Stimulated activated CD8-positive, alpha-beta memory T cell treated with anti-CD3 and anti-CD28 coated beads, Interleukin-7, amount 100 ng/mL, for 1 hour (primary cell): Measurements from ENCODE around the gene CENPT.
"Not testable (repeated sequence)": the region's sequence is repeated elsewhere in the genome, so short reads cannot be mapped to it uniquely, and the experiment has no call there.

Experiments
- DNase-seq, 2 donors: peaks; one replicate each; pipeline ENCODE4 v3.0.0-alpha.2; 2020; ENCODE audit warnings: low read depth in 2 of 2

CENPT gene

DNA sequence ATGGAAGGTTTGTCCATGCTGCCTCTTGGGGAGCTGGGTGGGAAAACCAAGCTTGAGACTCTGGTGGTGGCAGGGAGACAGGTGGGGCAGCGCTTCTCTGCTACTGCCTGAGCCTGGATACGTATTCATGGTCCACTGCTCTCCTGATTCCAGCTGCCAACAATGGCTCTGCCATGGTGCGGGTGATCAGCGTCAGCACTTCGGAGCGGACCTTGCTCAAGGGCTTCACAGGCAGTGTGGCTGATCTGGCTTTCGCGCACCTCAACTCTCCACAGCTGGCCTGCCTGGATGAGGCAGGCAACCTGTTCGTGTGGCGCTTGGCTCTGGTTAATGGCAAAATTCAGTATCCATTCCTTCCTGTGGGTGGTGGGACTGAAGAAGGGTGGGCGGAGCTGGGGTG is 29.6 kb upstream of the CENPT start:
- DNase-seq: no peak

DNA sequence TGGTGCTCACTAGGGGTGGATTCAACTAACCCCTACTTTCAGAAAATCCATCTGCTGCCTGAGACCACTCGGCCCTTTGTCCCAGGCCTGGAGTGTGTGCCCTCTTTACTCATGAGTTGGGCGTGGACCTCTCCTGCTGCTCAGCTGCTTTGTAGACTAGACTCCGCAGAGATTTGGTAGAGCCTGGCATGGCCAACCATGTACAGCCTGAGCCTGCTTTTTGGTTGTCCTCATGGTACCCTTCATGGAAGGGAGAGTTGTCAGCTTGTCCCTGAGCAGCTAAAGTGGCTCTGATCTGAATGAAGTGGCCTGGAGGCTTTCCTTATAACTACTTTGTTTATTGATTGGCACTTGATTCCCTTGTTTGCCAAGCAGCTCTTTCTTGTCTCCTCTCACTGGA is 26.9 kb upstream of the CENPT start:
- DNase-seq: no peak

DNA sequence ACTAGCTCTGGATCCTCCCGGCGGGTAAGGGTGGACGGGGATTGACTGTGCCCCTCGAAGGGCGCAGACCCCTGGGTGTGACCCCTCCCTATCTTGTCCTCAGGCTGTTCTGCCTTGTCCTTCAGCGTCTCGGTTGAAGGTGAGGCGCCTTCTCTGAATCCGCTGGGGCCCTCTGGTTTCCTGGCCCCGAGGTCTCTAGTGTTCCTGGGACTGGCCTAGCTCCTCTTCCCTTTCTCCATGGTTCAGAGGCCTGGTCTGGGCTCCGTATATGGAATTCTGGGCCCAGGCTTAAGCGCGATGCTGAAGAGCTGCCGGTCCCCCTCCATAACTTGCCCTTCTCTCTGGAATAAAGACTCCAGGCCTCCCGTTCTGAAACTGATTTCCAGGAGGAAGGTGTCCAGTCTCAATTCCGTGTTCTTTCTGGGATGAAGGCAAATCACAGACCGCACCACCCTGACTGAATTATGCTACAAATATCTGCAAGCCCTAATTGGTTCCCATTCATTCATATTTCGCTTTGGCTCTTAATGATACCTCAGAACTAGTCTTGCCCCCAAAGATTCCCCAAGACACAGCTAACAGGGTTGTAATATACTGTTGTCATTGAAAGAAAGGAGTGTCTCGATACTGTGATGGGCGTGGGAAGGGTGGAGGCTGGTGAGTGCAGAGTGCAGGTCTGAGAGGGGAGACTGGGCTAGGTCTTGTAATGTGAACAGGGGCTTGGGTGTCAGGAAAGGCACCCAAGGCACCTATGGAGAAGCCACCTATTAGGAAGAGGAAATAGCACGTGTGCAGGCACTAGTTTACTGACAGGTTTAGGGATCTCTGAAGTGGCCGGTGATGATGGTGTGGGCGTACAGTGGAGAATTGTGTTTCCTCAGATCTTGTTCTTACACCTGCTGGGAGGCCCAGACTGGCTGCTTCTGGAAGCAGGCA is 26.2 kb upstream of the CENPT start:
- no peak for DNase-seq

DNA sequence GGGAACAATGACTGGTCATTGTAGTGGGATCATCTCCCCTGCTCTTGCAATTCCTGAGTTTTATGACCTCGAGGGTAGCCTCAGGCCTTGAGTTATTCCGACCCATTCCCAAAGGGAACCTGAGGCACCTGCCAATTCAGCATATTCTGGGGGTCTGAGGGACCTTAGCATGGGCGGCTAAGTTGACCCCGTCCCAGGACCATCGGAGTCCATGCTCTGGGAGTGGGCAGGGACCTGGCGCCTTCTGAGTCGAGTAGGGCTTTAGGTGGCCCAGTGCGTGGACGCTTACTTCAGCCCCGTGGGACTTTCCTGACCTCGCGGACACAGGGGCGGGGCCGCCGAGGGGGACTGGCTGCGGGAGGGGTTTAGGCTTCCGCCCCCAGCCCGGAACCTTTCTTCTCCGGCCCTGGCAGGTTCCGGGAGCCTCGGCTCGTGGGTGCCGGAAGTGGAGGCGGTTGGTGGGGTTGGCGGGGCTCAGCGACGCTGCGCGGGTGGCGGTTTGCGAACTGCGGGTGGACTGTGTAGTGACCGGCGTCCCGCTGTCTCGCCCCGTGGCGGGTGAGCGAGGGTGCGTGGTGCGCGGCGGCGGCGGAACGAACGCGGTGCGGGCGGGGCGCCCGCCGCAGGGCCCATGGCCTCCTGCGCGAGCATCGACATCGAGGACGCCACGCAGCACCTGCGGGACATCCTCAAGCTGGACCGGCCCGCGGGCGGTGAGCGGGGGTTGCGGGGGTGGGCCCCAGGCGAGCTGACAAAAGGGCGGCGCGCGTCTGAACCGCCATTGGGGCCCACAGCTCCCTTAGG is 25.3 kb upstream of the CENPT start, which contains the start of gene EDC4:
TSS of gene EDC4 (plus strand) at position 422 of the 804 bp plus-strand sequence. CDS start at position 632, 210 bp downstream.
- peak; percentile 76 to 80 for DNase-seq

DNA sequence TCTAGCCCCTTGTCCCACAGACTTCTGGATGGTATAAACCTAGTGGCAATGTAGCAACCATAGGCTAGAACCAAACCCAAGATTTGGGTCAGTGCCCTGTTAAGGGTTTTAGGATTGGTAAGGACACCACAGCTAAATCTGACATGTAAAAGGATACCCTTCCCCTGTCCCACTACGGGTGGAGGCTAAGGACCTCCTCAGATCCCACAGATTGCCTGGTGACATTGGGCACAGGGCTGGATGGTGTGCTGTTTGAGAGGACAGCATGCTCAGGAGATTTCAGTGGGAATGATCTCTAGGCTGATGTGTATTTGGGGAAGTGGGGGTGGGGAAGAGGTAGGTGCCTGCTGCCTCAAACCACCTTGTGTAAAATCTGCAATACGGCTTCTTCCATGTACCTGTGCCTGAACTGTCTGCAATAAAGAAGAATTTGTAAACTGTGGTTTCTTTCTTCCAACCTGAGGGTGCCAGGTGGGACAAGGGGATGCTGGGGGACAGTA is 24.7 kb upstream of the CENPT start:
- DNase-seq: no peak

DNA sequence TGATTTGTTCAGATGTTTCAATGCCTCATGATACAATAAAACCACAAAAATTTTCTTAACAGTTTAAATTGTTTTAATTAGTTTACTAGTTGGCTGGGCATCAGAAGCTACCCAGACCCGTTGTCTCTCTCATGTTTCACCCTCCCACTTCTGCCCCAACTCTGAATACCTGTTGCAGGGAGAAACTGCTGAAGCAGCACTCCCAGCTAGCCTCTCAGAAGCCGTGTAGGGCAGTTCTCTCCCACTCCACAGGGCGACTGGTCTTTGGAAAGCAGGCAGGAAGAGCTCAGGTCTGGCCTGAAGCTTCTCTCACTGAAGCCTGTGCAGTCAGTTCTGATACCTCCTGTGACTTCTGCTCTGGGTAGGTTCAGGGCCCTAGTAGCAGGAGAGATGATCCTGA is 23.8 kb upstream of the CENPT start:
- DNase-seq: no peak

DNA sequence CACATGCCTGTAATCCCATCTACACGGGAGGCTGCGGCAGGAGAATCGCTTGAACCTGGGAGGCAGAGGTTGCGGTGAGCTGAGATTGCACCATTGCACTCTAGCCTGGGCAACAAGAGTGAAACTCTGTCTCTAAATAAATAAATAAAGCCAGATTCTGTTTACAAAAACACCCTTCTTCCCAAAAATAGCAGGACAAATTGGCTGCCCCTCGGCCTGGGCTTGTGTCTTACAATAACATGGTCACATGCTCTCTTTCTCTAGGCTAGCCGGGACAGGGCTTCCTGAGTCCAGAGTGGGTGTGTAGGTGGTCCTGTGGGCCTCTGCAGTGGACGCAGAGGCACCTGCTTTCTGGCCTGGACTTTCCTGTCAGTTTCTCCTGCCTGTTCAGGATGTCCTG is 22.2 kb upstream of the CENPT start:
- no peak for DNase-seq

DNA sequence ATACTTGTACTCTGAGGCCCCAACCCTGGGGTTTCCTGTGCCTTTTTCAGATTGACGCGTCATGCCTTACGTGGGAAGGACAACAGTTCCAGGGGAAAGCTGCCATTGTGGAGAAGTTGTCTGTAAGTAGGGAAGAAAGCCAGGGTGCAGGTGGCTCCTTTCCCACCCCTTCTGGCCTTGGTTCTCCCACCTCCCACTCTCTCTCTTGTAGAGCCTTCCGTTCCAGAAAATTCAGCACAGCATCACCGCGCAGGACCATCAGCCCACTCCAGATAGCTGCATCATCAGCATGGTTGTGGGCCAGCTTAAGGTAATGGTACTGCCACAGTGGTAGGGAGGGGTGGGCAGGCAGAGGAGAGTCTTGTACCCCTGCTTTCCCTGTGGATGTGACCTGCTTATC is 20.8 kb upstream of the CENPT start:
- DNase-seq: no peak

DNA sequence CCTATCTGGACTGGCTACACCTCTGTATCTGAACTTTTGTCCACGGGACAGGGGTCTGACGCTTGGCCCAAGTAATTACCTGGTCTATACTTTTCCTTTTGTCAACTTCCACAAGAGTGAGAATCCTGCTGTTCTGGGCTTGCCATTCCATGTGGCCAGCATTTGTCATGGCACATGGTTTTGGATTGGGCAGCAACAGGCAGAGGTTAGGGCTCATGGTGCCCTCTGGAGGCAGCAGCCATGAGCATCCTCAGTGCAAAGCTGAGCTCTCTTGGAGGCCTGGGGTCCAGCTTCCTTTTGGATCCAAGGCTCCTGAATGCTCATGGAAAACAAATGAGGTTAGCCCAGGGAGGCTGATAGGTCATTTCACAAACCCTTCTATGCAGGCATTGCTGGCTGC is 17.8 kb upstream of the CENPT start:
- DNase-seq: no peak

DNA sequence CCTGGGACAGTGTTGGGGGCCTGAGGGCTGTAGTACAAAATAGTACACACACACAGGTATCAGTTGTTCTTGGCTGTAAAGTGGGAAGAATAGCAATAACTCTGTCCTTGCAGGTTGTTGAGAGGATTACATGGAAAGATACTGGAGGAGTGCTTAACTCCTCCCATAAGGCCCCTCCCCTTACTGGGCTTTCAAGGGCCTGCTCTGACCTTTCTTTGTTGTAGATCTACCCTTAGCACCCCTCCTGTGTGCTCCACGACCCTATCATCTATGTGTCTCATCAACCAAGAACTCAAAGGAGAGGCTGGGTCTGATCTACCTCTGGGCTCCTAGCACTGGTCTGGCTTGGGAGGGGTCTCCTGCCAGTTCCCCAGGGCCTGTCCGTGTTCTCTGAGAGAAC is 17.1 kb upstream of the CENPT start:
- no peak for DNase-seq

DNA sequence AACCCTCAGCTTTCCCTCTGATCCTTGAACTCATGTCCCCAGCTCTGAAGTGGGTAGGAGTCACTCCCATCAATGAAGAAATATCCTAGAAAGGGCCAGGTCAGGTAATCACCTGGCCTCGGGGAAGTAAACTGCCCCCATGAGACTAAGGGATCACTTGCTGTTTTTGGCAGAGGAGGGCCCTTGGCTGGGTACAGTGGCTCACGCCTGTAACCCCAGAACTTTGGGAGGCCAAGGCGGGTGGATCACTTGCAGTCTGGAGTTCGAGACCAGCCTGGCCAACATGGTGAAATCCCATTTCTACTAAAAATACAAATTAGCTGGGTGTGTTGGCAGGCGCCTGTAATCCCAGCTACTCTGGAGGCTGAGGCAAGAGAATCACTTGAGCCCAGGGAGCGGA is 16.6 kb upstream of the CENPT start:
- DNase-seq: not testable (repeated sequence)

DNA sequence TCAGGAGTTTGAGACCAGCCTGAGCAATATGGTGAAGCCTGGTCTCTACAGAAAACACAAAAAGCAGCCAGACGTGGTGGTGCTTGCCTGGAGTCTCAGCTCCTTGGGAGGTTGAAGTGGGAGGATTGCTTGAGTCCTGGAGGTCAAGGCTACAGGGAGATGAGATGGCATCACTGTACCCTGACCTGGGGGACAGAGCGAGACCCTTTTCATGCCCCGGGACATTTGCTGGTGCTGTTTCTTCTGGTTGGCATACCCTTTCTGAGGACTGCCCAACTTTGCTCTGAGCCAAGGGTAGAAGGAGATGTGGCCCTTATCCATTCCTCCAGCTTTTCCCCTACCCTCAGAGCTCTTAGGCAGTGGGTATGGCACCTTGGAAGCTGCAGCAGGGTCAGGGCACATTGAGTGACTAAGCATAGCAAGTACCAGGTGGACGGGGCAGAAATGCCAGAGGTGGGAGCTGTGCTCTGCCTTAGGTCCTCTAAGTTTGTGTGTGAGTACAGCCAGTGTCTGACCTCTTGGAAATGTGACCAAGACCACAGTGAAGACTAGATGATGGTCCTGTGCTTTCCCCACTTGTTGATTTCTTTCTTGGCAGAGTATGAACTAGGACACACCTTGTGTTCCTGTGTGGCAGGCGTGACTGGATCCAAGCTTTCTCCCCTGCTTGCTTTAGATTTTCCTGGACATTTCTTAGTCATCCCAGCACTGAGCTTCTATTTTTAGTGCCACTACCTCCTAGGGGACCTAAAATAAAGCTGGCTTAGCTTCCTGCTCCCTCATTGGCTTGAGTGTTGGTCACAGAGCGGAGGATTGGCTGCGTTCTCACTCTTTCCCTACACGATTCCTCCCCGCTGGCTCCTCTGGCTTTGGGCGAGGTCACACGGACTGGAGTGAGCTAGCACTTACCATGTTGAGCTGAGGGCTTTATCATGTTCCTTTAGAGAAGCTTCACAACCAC is 15.4 kb upstream of the CENPT start:
- DNase-seq: no peak

DNA sequence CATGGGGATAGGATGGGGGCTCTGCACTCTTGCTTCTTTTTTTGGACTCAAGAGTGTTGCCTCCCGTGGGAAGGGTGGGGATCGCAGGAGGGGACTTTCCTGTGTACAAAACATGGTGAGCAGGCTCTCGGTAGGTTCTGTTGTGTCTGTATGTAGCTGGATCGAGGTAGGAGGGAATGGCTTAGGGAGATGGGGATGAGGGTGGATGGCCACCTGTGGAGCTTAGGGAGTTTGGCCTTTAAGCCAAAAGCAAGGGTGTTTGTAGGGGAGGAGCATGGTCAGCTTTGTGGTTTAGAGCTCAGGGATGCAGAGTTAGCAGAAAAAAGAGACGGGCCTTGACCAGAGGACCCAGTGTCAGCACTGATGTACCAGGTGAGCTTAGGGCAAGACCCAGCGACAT is 14.4 kb upstream of the CENPT start:
- no peak for DNase-seq

DNA sequence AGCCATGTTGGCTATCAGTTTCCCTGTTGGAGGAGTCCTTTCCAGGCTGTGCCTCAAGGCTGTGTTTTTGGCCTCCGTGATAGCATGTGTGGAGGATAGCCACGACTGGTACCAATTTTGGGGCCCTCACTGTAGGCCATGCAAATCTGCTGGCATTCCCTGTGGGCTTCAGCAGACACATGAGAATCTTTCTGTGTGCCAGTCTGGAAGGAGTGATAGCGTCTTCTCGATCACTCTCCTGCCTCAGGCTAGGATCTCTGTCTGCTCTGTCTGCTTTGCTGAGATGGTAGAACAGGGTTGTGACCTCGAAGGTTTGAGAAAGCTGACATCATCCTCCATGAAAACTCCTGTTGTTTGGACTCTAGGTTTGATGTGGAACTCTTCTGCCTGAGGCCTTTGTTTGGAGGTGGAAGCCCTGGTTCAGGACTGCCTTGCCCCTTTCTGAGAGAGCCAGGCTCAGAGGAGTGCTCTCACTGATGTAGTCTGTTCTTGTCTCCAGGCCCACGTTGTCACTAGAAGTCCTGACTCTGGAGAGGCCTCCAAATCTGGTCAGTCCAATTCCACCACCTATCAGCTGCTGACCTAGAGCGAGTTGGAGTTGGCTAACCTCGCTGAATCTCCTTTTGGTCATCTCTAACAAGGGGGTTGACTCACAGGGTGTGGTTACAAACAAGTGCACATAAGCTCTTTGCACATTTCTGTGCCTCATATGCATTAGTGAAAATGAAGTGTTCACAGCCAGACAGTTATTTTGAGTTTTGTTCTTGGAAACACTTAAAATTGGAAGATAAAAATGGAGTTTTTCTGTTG is 13.3 kb upstream of the CENPT start:
- no peak for DNase-seq

DNA sequence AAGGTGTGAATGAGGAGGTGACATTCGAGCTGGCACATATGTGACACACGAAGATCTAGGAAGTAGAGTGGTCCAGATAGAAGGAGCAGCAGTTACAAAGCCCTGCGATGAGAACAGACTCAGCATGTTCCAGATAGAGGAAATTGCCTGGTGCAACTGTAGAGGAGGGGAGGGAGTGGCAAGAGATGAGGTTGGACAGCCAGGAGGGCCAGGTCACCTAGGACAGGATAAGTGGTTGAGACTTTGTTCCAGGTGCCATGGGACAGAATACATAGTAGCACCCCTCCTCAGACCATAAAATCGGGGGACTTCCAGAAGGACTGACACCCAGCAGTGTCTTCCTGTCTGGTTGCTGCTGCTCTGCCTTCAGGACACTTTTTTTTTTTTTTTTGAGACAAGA is 11.0 kb upstream of the CENPT start:
- no peak for DNase-seq

DNA sequence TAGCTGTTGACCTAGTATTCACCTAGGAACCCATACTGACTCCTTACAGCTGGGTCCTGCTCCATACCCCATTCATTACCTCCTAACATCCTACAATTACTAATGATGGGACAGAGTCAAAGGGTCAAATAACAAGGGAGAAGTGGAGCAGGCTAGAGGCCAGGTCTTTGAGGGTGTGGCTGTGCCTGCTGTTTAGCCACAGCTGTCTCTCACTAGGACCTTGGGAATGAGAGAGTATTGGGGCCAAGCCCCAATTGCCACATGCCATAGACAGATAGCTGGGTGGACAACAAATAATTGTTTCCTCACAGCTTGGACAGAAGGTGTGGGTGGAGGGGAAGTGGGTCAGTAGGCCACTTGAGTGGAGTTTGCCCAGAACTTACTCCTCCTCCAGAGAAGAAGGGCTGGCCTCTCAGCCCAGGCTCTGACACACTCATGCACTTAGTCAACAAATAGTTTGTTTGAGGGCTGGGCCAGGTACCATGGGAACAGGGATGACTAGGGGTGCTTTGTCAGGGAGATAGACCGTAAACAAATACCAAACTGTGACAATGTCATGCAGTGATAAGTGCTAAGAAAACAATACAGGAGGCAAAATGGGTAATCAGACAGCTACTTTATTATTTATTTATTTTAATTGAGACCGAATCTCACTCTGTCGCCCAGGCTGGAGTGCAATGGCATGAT is 10.2 kb upstream of the CENPT start:
- DNase-seq: no peak

DNA sequence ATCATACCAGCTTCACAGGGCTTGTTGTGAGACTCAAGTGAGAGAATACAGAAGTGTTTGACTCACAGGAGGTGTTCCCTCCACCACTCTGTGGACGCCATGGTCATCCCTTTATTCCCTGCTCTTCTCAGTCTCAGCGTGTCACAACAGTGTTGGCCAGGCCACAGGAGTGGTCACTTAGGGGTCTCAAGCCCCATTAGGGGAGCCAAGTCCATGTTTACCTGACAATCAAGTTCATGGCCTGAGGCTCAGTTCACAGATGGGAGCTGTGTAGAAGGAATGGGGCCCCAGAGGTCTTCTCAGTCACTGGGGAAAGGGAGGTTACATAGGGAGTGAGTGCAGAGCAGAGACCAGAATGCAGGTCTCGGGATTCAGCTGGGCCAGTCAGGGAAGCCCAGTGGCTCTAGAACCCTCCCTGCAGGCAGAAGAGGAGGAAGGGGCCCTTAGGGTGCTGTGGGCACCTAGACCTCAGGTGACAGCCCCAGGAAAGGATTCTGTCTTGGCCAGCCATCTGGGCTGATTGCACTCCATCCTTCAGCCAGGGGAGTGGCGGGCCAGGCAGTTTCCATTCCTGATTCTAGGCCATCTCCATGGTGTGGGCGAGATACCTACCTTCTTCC is 9.5 kb upstream of the CENPT start:
- no peak for DNase-seq

DNA sequence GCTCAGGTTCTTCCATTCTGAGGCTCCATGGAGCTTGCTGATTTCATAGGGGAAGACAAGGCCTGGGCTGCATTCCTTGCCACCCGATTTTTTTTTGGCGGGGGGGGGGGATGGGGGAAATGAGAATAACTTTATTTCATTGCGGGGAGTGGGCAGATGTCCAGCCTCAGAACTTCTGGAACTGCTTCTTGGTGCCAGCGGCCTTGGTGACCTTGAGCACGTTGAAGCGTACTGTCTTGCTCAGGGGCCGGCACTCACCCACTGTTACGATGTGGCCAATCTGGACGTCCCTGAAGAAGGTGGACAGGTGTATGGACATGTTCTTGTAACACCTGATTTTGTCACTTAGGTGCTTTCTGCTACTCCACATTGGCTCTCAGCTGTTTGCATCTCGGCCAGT is 8.3 kb upstream of the CENPT start:
- no peak for DNase-seq

DNA sequence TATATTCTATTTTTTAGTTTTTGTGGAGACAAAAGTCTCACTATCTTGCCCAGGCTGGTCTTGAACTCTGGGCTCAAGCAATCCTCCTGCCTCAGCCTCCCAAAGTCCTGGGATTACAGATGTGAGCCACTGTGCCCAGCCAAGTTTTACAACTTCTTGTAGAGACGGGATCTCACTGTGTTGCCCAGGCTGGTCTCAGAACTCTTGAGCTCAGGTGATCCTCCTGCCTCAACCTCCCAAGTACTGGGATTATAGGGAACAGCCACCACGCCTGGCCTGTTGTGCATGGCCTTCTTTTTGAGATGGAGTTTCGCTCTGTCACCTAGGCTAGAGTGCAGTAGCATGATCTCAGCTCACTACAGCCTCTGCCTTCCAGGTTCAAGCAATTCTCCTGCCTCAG is 6.2 kb upstream of the CENPT start:
- DNase-seq: no peak

DNA sequence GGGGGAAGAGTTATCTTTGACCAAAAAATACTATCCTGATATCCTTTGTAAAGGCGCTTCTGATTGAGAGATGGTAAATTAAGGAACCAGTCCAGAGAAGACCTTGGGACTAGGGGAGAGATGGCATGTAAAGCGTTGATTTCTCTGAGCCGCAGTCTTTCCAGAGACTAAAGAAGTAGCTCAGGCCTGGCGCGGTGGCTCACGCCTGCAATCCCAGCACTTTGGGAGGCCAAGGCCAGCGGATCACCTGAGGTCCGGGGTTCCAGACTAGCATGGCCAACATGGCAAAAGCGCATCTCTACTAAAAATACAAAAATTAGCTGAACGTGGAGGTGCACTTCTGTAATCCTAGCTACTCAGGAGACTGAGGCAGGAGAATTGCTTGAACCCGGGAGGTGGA is 625 bp upstream of the CENPT start:
- DNase-seq: no peak
